GDM1 (cell line): ENCODE measurements around the gene TMEM9B.
A peak's percentile ranks its signal among the peaks of the same experiment; 100 is the strongest.
"Not testable (repeated sequence)": the region's sequence is repeated elsewhere in the genome, so short reads cannot be mapped to it uniquely, and the experiment has no call there.

Experiments used
- DNase-seq: peaks from one replicate; lab custom pipeline; 2025; lab: John Stamatoyannopoulos, UW

TMEM9B gene

GRCh38 chr11:8973121-8973520, 8.9 kb upstream of the TMEM9B start:
- DNase-seq, result no peak

GRCh38 chr11:8971924-8972316, 7.7 kb upstream of the TMEM9B start:
- no peak for DNase-seq

DNA sequence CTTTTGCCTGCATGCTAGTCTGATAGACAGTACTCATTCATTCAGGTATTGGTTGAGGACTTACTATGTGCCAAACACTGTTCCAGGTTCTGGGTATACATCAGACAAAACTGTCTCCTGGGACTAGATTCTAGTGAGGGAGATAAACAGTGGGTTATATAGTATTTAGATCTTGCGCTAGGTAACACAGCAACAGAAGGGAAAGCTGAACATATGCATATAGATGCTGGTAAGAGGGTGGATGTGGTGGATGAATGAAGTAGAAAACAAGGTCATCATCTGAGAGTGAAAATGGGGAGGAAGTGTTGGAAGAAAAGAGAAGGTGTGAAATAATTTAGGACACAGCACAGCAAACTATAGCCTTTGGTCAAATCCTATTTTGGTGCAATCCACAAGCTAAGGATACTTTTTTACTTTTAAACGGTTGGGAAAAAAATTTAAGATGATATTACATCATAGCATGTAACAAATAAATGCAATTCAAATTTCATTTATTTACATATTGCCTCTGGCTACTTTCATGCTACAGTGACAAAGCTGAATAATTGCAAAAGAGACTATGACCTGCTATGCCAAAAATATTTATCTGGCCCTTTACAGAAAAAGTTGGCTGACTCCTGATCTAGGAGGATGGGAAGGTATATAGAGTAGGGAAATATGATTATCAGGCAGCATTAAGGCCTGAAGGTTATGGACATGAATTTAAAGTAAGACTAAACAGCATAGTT, 7.1 kb upstream of the TMEM9B start:
- no peak for DNase-seq

GRCh38 chr11:8967184-8967583, 2.9 kb upstream of the TMEM9B start:
- DNase-seq, result no peak

GRCh38 chr11:8963569-8964323, 496 bp downstream of the TMEM9B start:
- peak; percentile 77 for DNase-seq

GRCh38 chr11:8962841-8963240, 1.4 kb downstream of the TMEM9B start:
- DNase-seq, result no peak

DNA sequence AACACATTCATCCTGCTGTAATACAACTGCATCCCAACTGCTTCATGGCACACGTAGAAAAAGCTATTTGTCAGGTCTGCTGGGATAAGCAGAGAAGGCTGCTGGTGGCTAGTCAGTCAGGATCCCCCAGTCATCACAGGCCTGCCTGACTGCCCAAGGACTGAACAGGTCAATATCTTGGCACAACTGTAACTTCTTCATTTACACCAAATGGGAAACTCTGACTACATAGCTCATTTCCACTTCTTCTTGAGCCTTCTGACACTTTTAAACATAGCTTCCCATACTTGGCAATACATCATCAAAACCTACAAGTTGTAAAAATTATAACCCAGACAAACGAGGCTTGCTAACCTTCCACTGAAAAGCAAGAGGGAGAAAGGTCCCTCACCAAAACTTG, 2.8 kb downstream of the TMEM9B start:
- DNase-seq, result no peak

DNA sequence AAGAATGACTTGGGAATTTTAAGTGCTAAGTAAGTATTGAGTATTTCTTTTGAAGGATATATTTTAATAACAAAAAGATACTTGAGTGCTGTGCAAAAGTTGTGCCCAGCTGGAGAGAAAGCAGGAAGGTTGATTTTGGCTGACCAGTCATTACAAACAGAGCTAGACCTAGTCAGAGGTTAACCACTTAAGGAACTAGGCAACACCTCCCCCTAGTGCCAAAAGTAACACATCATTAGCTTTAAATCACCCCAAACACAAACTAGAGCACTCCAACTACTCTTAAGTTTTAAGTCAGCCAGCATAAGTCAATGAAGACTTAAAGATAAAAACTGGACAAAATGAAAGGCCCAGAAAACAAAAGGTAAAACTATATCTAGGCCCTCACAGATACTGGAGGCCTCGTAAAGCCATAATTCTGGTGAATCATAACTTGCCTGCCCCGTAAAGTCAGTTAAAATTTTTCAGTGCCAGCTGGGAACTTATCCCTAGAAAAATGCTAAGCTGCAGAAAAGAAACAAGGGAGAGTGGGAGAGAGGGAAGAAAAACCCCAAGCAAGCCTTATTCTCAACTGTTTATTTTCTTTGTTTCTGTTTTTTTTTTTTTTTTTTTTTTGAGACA, 4.6 kb downstream of the TMEM9B start:
- peak; percentile 37 for DNase-seq

GRCh38 chr11:8956860-8957259, 7.4 kb downstream of the TMEM9B start:
- DNase-seq, result no peak

DNA sequence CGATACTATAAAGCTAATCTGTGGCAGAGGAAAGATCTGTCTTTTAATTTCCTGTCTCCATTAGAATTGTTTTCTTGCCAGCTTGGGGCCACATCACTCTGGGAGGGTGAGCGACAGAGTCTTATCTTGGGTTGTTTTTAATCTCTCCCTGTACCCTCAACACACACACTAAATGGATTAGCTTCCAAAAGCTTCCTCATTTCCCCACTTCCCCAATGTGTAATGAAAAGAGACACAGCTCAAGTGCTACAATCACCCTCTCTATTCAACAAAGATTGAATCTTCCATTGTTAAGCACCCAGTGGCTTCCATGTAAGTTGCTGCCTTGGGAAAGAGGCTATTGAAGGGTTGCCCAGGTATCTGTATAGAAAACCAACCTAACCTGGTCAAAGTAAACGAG, 15.4 kb downstream of the TMEM9B start:
- peak; percentile 24 for DNase-seq

GRCh38 chr11:8947230-8947943, 16.9 kb downstream of the TMEM9B start:
- no peak for DNase-seq

DNA sequence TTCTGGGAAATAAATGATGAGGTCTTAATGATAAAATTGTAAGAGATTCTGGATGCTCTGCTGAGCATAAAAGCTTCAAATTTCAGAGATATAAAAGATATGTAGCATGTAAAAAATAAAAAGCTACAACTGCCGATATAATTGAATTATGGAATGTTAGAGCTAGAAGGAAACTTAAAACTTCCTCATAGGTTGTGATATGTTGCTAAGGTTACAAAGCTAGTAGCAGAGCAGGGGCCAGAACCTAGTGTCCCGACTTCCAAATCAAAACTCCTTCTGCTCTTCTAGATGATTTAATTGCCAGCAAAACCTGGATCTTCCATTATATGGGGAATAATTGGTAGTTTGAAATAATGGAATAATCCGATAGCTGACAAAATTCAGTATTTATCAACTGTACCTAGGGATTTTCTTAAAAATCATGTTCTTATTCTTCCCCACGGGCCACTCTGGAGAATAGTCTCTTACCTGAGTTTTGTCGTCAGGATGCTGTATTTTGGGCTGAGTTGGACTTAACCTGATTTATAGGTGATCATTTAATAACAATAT, 21.6 kb downstream of the TMEM9B start, which contains the start of gene ASCL3:
Gene ASCL3 (minus strand): TSS at position 499 of the 549 bp plus-strand sequence. CDS start 4,855 bp downstream, outside the sequence.
- no peak for DNase-seq

- no peak for DNase-seq
Measured at GRCh38 chr11:8941341-8942103, 22.7 kb downstream of the TMEM9B start.

- DNase-seq, result no peak
Measured at GRCh38 chr11:8937659-8938058, 26.6 kb downstream of the TMEM9B start.

GRCh38 chr11:8937159-8937558, 27.1 kb downstream of the TMEM9B start:
- no peak for DNase-seq

DNA sequence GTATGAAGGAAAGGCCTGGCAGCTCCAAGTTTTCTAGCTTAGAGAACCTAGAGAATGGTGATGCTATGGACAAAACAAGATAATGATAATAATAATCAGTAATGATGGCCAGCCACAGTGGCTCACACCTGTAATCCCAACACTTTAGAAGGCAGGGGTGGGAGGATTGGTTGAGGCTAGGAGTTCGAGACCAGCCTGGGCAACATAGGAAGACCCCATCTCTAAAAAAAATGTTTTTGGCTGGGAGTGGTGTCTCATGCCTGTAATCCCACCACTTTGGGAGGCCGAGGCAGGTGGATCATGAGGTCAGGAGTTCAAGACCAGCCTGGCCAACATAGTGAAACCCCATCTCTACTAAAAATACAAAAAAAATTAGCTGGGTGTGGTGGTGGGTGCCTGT, 28.5 kb downstream of the TMEM9B start:
- DNase-seq, result not testable (repeated sequence)

- no peak for DNase-seq
Measured at GRCh38 chr11:8934742-8935488, 29.3 kb downstream of the TMEM9B start.

GRCh38 chr11:8933931-8934330, 30.3 kb downstream of the TMEM9B start:
- DNase-seq, result no peak

DNA sequence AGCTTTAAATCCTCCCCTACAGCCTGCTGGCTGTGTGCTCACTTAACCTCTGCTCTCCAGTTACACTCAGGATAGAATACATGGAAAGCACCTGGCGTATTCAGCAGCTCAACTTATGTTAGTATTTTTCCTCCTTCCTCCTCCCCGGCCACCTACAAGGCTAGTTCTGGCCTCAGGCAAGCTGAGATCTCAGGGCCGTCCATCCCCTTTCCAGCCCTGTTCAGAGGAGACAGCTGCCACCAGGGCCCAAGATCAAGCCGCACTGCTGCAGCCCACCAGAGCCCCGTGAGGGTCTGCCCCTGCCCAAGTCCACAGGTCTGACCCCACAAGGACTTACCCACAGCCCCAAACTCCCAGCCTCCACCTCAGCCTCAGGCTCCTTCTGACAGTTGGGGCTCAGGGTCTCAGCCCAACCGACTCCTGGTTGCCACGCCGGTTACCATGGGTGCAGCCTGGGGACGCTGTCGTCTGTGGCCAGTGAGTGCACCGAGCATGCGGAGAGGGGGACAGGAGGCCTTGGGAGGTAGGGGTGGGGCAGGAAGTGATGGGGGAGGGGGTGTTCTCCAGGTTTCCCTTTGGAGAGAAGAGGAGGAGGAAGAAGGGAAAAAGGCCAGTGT, 31.6 kb downstream of the TMEM9B start, which contains the start of gene C11orf16:
Gene C11orf16 (minus strand): TSS at position 384 of the 617 bp plus-strand sequence. CDS start 639 bp downstream, outside the sequence.
- no peak for DNase-seq
